Spleen (tissue), 11 donors: Measurements from ENCODE around the gene GRIN1. TPM values are rescaled to one million over a fixed set of nuclear protein-coding genes. Genes with fewer than 3 reads are reported as not detected.

ENCODE experiments used
- DNase-seq: peaks from one replicate; pipeline ENCODE4 v3.0.0-alpha.2; 2020
- H3K27ac ChIP-seq, 8 donors: fragments of 200-600 bp; sonication (generic) in 7 of 8; 1 replicate in 4 of 8; 2 replicates in 4 of 8; pipeline versions ENCODE4 v1.5.0 to v1.8.0; 2016 to 2021; ENCODE audit warnings: inconsistent platforms in 4 of 8, mild to moderate bottlenecking in 4 of 8, moderate library complexity in 1 of 8
- H3K27me3 ChIP-seq, 7 donors: fragments of 200-600 bp; sonication (generic) in 6 of 7; replicated peaks in 1 of 7; 1 replicate in 4 of 7; 2 replicates in 3 of 7; pipeline versions ENCODE4 v1.5.0 to v1.8.0; 2016 to 2021; ENCODE audit warnings: inconsistent platforms in 3 of 7, mild to moderate bottlenecking in 1 of 7
- H3K36me3 ChIP-seq, 6 donors: fragments of 200-600 bp; sonication (generic) in 5 of 6; 1 replicate in 4 of 6; 2 replicates in 2 of 6; pipeline versions ENCODE4 v1.5.0 to v1.8.0; 2016 to 2021; ENCODE audit warnings: inconsistent platforms in 2 of 6
- H3K4me1 ChIP-seq, 6 donors: fragments of 200-600 bp; sonication (generic) in 5 of 6; 1 replicate in 3 of 6; 2 replicates in 3 of 6; pipeline versions ENCODE4 v1.5.0 to v1.8.0; 2016 to 2021; ENCODE audit warnings: inconsistent platforms in 3 of 6
- H3K4me3 ChIP-seq, 8 donors: fragments of 200-600 bp; sonication (generic) in 7 of 8; 1 replicate in 4 of 8; 2 replicates in 4 of 8; pipeline versions ENCODE4 v1.5.0 to v1.8.0; 2016 to 2021; ENCODE audit warnings: inconsistent platforms in 4 of 8, mild to moderate bottlenecking in 4 of 8, moderate library complexity in 2 of 8
- H3K9me3 ChIP-seq, 8 donors: fragments of 200-600 bp; sonication (generic) in 7 of 8; 1 replicate in 4 of 8; 2 replicates in 4 of 8; pipeline versions ENCODE4 v1.5.0 to v1.8.0; 2016 to 2021; ENCODE audit warnings: inconsistent platforms in 4 of 8
- CTCF ChIP-seq, 11 experiments: fragments of 200-600 bp in 7 of 11; fragments of 450-650 bp in 4 of 11; sonication (generic) in 4 of 11; IDR thresholded peaks in 8 of 11; conservative IDR thresholded peaks in 3 of 11; 1 replicate in 7 of 11; 2 replicates in 4 of 11; pipeline versions ENCODE4 v1.4.0 to v1.8.0; 2016 to 2021; ENCODE audit warnings: antibody characterized with exemption in 11 of 11, inconsistent platforms in 4 of 11, mild to moderate bottlenecking in 1 of 11
- POLR2A ChIP-seq, 3 donors: fragments of 450-650 bp; IDR thresholded peaks; one replicate each; pipeline ENCODE4 v1.5.1; 2017; ENCODE audit warnings: antibody characterized with exemption in 3 of 3, mild to moderate bottlenecking in 1 of 3
- POLR2AphosphoS5 ChIP-seq, 3 donors: sonication (generic); formaldehyde crosslinking; IDR thresholded peaks; one replicate each; pipeline ENCODE4 v1.5.1; 2017; ENCODE audit warnings: antibody characterized with exemption in 3 of 3
- WGBS, 5 donors: extraction: QIAGEN DNeasy Blood & Tissue Kit in 3 of 5; methylation state at CpG; one replicate each; pipeline versions ENCODE4 v1.1.5 to v1.1.7; 2013 to 2018; 5-methylcytosine and 5-hydroxymethylcytosine counted together
- intact Hi-C: fragments of 100-400 bp; cut with DNase I; formaldehyde crosslinking; loops from one replicate; pipeline ENCODE4 v1.15.0; 2023; ENCODE audit warnings: low total_unique reads
- polyA plus RNA-seq, 3 donors: library from polyadenylated mRNA; stranded (reverse); fragments of 200-250 nt; gene quantifications; one replicate each; pipeline ENCODE4 v1.2.1, GENCODE V29; 2013
- total RNA-seq, 7 donors: library from RNA; depleted of rRNA in 3 of 7; stranded (reverse); fragments of >200 nt in 3 of 7; fragmentation: NEBNext Ultra II Directional in 4 of 7; extraction: Animal tissue kit (Norgen Biotek cat#: 25700) in 4 of 7; gene quantifications; one replicate each; pipeline versions ENCODE4 v1.1.0 to v1.2.1, GENCODE V29; 2016 to 2021
- donor health status: healthy with polysubstance abuse.
- donor health status: DM: no; HTN: no; CAD: no; lungs with moderate emphysema.
- donor health status: DM: no; HTN: no; CAD: no.
- donor health status: Bipolar disorder and iron deficiency.
- donor health status: healthy.
- donor health status: DM: no; HTN: no; CAD: no.
- donor health status: DM: yes; HTN: yes; CAD: no.

GRIN1 gene
- total and polyA plus RNA-seq, 10 donors: 0.03 to 0.70 (median 0.05) TPM; not detected in 6

GRCh38 chr9:137160054-137160425 lies 21.1 kb downstream of the GRIN1 start:
- H3K27me3 ChIP-seq: peaks cover 8 to 100% (median 96%) of the 10 kb centered on the region in 7 donors
- H3K4me3 ChIP-seq: no peak overlapping the region
- peaks cover 5 to 51% (median 27%) of the 10 kb centered on the region in 6 donors for H3K4me1 ChIP-seq
- DNase-seq: no peak
- intact Hi-C loops: no loop called here
- no peak overlapping the region for H3K27ac ChIP-seq
- 69 to 75% (median 71%) methylated on average over 16 to 17 of the region's 17 CpGs for WGBS, 5 donors
- no peaks in the 10 kb centered on the region for H3K9me3 ChIP-seq
- H3K36me3 ChIP-seq: no peaks in the 10 kb centered on the region
- TF ChIP-seq CTCF (IDR thresholded peaks at IDR 0.05 in 8 of 11, conservative IDR thresholded peaks at IDR 0.05 in 3 of 11) (no peak), POLR2A (IDR thresholded peaks at IDR 0.05) (no peak), POLR2AphosphoS5 (IDR thresholded peaks at IDR 0.05) (no peak)

GRCh38 chr9:137160716-137161557 lies 22.0 kb downstream of the GRIN1 start:
- TF ChIP-seq CTCF (IDR thresholded peaks at IDR 0.05 in 8 of 11, conservative IDR thresholded peaks at IDR 0.05 in 3 of 11): no peak
- TF ChIP-seq POLR2A (IDR thresholded peaks at IDR 0.05): no peak
- TF ChIP-seq POLR2AphosphoS5 (IDR thresholded peaks at IDR 0.05): no peak
- no peak overlapping the region for H3K27ac ChIP-seq
- H3K27me3 ChIP-seq: peaks cover 8 to 100% (median 100%) of the 10 kb centered on the region in 7 donors
- intact Hi-C loops: no loop called here
- no peak for DNase-seq
- no peak overlapping the region for H3K4me3 ChIP-seq
- no peaks in the 10 kb centered on the region for H3K36me3 ChIP-seq
- WGBS, 5 donors: 30 to 43% (median 34%) methylated on average over 22 to 56 of the region's 56 CpGs
- H3K9me3 ChIP-seq: no peaks in the 10 kb centered on the region
- peaks cover 5 to 51% (median 27%) of the 10 kb centered on the region in 6 donors for H3K4me1 ChIP-seq

GRCh38 chr9:137161558-137162486 lies 22.9 kb downstream of the GRIN1 start:
- Histone ChIP-seq H3K36me3 (no peaks in the 10 kb centered on the region), H3K4me1 (peaks cover under 1 to 48% (median 24%) of the 10 kb centered on the region in 6 donors), H3K27ac (no peak overlapping the region), H3K27me3 (peaks cover 11 to 100% (median 100%) of the 10 kb centered on the region in 7 donors), H3K9me3 (no peaks in the 10 kb centered on the region), H3K4me3 (peak overlapping the region in 1 of 8 donors; percentile 59)
- DNase-seq: no peak
- intact Hi-C loops: no loop called here
- no peak for TF ChIP-seq POLR2A (IDR thresholded peaks at IDR 0.05)
- TF ChIP-seq CTCF (IDR thresholded peaks at IDR 0.05 in 8 of 11, conservative IDR thresholded peaks at IDR 0.05 in 3 of 11): no peak
- no peak for TF ChIP-seq POLR2AphosphoS5 (IDR thresholded peaks at IDR 0.05)
- 11 to 20% (median 16%) methylated on average over 32 to 70 of the region's 71 CpGs for WGBS, 5 donors
